NB4 (cell line): ENCODE data around the gene BOC.

Experiments used
- DNase-seq: peaks from one replicate; pipeline ENCODE4 v3.0.0; 2010; ENCODE audit warnings: low read depth
- H3K4me3 ChIP-seq: one replicate; pipeline ENCODE4 v1.5.1; 2011; ENCODE audit warnings: mild to moderate bottlenecking, low read depth, low read length, moderate library complexity
- MYC ChIP-seq: IDR thresholded peaks from 2 replicates; pipeline ENCODE4 v1.6.1; 2011; ENCODE audit warnings: low read depth, low read length
- POLR2A ChIP-seq: IDR thresholded peaks from 2 replicates; pipeline ENCODE4 v1.6.1; 2011; ENCODE audit warnings: mild to moderate bottlenecking; ENCODE audit not compliant: insufficient read length; ENCODE audit errors: extremely low read depth
- TF ChIP-seq, protein P1 (sequence below): IDR thresholded peaks from 2 replicates; pipeline ENCODE4 v1.6.1; 2011; ENCODE audit warnings: low read depth, low read length
- TF ChIP-seq, protein P2 (sequence below): IDR thresholded peaks from one replicate; pipeline ENCODE4 v1.5.1; 2012; ENCODE audit warnings: low read depth, low read length

The BOC gene

GRCh38 chr3:113279686-113280085 lies 68.3 kb downstream of the BOC start:
- TF ChIP-seq POLR2A = no peak
- TF ChIP-seq, protein P1, sequence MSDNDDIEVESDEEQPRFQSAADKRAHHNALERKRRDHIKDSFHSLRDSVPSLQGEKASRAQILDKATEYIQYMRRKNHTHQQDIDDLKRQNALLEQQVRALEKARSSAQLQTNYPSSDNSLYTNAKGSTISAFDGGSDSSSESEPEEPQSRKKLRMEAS = no peak
- TF ChIP-seq, protein P2, sequence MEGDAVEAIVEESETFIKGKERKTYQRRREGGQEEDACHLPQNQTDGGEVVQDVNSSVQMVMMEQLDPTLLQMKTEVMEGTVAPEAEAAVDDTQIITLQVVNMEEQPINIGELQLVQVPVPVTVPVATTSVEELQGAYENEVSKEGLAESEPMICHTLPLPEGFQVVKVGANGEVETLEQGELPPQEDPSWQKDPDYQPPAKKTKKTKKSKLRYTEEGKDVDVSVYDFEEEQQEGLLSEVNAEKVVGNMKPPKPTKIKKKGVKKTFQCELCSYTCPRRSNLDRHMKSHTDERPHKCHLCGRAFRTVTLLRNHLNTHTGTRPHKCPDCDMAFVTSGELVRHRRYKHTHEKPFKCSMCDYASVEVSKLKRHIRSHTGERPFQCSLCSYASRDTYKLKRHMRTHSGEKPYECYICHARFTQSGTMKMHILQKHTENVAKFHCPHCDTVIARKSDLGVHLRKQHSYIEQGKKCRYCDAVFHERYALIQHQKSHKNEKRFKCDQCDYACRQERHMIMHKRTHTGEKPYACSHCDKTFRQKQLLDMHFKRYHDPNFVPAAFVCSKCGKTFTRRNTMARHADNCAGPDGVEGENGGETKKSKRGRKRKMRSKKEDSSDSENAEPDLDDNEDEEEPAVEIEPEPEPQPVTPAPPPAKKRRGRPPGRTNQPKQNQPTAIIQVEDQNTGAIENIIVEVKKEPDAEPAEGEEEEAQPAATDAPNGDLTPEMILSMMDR = no peak
- TF ChIP-seq MYC = no peak
- DNase-seq = no peak
- no peak overlapping the region for H3K4me3 ChIP-seq

DNA sequence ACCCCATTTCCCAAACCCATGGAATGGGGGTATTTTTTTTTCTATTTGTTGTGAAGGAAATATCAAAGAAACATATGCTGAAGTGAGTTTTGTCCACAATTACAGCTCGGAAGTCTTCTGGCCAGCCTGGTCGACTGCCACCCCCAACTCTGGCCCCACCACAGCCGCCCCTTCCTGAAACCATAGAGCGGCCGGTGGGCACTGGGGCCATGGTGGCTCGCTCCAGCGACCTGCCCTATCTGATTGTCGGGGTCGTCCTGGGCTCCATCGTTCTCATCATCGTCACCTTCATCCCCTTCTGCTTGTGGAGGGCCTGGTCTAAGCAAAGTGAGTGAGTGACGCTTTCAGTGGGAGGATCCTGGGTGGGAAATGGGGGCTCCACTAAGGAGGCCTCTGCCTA lies 71.9 kb downstream of the BOC start:
- TF ChIP-seq, protein P1 = no peak
- TF ChIP-seq, protein P2 = no peak
- TF ChIP-seq POLR2A (no peak), MYC (no peak)
- no peak overlapping the region for H3K4me3 ChIP-seq
- no peak for DNase-seq

DNA sequence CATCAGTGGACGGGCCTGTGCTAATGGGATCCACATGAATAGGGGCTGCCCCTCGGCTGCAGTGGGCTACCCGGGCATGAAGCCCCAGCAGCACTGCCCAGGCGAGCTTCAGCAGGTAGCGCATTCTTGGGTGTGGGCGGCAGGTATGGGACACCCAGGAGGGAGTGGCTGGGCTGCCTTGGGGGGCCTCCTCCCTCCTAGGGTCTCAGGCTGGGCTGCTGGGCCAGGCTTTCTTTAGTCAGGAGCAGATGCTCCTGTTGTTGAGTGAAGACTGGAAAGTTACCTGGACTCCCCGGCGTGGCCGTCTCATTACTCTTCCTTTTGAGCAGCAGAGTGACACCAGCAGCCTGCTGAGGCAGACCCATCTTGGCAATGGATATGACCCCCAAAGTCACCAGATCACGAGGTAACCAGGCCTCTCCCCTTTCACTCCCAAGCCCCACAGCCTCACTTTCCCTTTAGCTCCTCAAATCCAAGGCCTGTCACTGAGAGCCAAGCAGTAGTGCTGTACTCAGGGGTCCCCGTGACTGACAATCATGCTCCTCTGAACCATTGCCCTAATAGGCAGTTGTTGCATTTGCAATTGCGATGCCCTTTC lies 73.2 kb downstream of the BOC start:
- H3K4me3 ChIP-seq = no peak overlapping the region
- DNase-seq = no peak
- TF ChIP-seq POLR2A (no peak), MYC (no peak)
- TF ChIP-seq, protein P2 = no peak
- TF ChIP-seq, protein P1 = no peak

DNA sequence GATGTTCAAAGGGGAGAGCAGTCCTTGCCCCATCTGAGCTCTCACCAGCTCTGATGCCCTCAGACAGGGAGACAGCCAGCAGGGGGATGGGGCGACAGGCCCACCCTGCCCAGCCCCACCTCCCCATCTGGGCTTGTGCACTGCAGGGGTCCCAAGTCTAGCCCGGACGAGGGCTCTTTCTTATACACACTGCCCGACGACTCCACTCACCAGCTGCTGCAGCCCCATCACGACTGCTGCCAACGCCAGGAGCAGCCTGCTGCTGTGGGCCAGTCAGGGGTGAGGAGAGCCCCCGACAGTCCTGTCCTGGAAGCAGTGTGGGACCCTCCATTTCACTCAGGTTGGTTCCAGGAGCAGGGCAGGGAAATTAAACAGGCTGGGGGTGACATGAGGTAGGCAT lies 73.9 kb downstream of the BOC start:
- no peak for TF ChIP-seq MYC
- TF ChIP-seq, protein P1 = no peak
- TF ChIP-seq POLR2A = no peak
- TF ChIP-seq, protein P2 = no peak
- no peak overlapping the region for H3K4me3 ChIP-seq
- DNase-seq = no peak

- H3K4me3 ChIP-seq = no peak overlapping the region
- TF ChIP-seq POLR2A (no peak), MYC (no peak)
- TF ChIP-seq, protein P1 = no peak
- TF ChIP-seq, protein P2 = no peak
- DNase-seq = no peak
Observed at GRCh38 chr3:113285741-113286140, 74.4 kb downstream of the BOC start.

DNA sequence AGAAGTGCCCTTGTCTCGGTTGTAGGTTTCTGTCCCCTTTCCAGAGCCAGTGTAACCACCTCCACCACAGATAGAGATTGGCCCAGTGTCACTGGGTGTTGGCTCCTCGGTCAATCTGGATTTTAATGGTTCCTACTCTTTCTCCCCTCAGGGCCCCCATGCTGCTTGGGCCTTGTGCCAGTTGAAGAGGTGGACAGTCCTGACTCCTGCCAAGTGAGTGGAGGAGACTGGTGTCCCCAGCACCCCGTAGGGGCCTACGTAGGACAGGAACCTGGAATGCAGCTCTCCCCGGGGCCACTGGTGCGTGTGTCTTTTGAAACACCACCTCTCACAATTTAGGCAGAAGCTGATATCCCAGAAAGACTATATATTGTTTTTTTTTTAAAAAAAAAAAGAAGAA lies 75.2 kb downstream of the BOC start:
- H3K4me3 ChIP-seq = no peak overlapping the region
- no peak for DNase-seq
- TF ChIP-seq POLR2A (no peak), MYC (no peak)
- TF ChIP-seq, protein P1 = no peak
